Activated effector memory CD4-positive, alpha-beta T cell treated with anti-CD3 and anti-CD28 coated beads, Interleukin-2, amount 50 U/mL, for 16 hours (primary cell): ENCODE measurements around the gene DMBT1.

Source experiments
- DNase-seq: peaks from one replicate; pipeline ENCODE4 v3.0.0-alpha.2; 2020

The DMBT1 gene

GRCh38 chr10:122678266-122678665, 117.7 kb downstream of the DMBT1 start:
- no peak for DNase-seq

DNA sequence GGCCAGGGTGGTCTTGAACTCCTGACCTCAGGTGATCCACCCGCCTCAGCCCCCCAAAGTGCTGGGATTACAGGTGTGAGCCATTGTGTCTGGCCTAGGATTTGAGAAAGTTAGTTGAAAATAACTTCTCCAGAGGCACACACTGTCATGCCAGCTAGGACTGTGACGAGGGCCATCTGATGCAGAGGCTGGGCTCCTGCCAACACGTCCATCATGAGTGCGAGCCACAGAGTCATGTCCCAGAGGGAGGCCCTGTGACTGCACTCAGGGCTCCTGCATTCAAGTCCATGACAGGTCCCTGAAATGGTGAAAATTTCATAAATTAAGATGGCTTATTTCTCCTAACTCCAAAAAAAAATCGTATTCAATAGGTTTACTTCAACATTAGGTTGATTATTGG, 122.0 kb downstream of the DMBT1 start:
- no peak for DNase-seq

GRCh38 chr10:122688293-122688989, 127.9 kb downstream of the DMBT1 start:
- no peak for DNase-seq

GRCh38 chr10:122689146-122689820, 128.7 kb downstream of the DMBT1 start:
- no peak for DNase-seq

DNA sequence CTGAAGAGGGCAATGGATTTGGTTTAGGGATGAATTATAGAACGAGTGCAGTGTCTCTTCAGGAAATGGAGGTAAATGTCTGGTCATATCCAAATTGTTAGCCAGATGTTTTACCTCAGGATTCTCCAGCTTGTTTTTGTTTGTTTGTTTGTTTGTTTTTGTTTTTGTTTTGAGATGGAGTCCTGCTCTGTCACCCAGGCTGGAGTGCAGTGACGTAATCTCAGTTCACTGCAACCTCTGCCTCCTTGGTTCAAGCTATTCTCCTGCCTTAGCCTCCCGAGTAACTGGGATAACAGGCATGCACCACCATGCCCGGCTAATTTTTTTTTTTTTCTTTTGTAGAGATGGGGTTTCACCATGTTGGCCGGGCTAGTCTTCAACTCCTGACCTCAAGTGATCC, 132.2 kb downstream of the DMBT1 start:
- no peak for DNase-seq
